ENCODE results near the gene UBL3.

DNA sequence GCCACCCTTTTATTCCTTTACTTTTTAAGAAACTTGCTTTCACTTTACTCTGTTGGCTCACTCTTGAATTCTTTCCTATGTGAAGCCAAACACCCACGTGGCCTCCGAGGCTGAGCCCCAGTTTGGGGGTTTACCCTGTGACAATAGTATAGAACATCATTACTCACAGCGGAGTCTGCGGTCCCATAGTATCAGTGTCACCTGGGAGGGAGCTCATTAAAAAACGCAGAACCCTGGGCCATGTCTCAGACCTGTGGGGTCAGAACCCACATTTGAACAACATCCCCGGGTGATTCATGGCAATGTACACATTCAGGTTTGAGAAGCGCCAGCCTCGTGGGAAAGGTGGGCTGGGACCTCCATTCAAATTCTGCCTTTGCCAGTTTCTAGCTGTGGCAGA is 36.0 kb upstream of the UBL3 start:
- TF ChIP-seq POLR2A (IDR thresholded peaks at IDR 0.05; ENCODE audit: low read depth, low read length): no peak
- no peak for TF ChIP-seq POLR2AphosphoS5 (IDR thresholded peaks at IDR 0.05; ENCODE audit: low read depth, low read length)

Measured in GM12891 (cell line).